GM23338 (cell line): ENCODE data around the gene CDKN3. TPM values are rescaled to one million over a fixed set of nuclear protein-coding genes. Genes with fewer than 3 reads are reported as not detected.

Source experiments
- ATAC-seq: fragments of 200-7000 bp; cut with Tn5 transposase; 3 replicates; pipeline ENCODE4 v1.9.1; 2020
- DNase-seq: peaks from one replicate; pipeline ENCODE4 v3.0.0-alpha.2; 2015; ENCODE audit warnings: low spot score
- H2AFZ ChIP-seq: fragments of 200-600 bp; sonication (generic); 2 replicates; pipeline ENCODE4 v1.8.0; 2016; ENCODE audit warnings: antibody characterized with exemption, mild to moderate bottlenecking, moderate library complexity
- H3F3A ChIP-seq: fragments of 200-600 bp; sonication (generic); replicated peaks from 2 replicates; pipeline ENCODE4 v1.8.0; 2017; ENCODE audit warnings: antibody characterized with exemption, mixed run types, low read depth
- H3K27ac ChIP-seq: fragments of 200-600 bp; sonication (generic); 2 replicates; pipeline ENCODE4 v1.6.1; 2016; ENCODE audit warnings: low read depth
- H3K27me3 ChIP-seq: fragments of 200-600 bp; sonication (generic); 2 replicates; pipeline ENCODE4 v1.8.0; 2016; ENCODE audit warnings: mild to moderate bottlenecking, mixed run types, moderate library complexity; ENCODE audit not compliant: insufficient read depth
- H3K36me3 ChIP-seq: fragments of 200-600 bp; sonication (generic); 2 replicates; pipeline ENCODE4 v1.8.0; 2016; ENCODE audit warnings: mild to moderate bottlenecking; ENCODE audit not compliant: insufficient read depth
- H3K4me1 ChIP-seq: fragments of 200-600 bp; sonication (generic); 2 replicates; pipeline ENCODE4 v1.8.0; 2016; ENCODE audit warnings: mild to moderate bottlenecking, moderate library complexity; ENCODE audit not compliant: insufficient read depth
- H3K4me2 ChIP-seq: fragments of 200-600 bp; sonication (generic); 2 replicates; pipeline ENCODE4 v1.7.1; 2017; ENCODE audit warnings: mixed run types
- H3K4me3 ChIP-seq: fragments of 200-600 bp; sonication (generic); 2 replicates; pipeline ENCODE4 v1.6.1; 2016; ENCODE audit warnings: mixed run types
- H3K79me2 ChIP-seq: fragments of 200-600 bp; sonication (generic); replicated peaks from 2 replicates; pipeline ENCODE4 v1.8.0; 2017; ENCODE audit warnings: mild to moderate bottlenecking; ENCODE audit not compliant: insufficient read depth
- H3K9me2 ChIP-seq: fragments of 200-600 bp; sonication (generic); 2 replicates; pipeline ENCODE4 v1.8.0; 2017; ENCODE audit not compliant: insufficient read depth
- H4K20me1 ChIP-seq: fragments of 200-600 bp; sonication (generic); replicated peaks from 2 replicates; pipeline ENCODE4 v1.8.0; 2017; ENCODE audit warnings: mild to moderate bottlenecking; ENCODE audit not compliant: insufficient read depth
- H3K27ac Mint-ChIP-seq: 2 replicates; pipeline ENCODE4 v1.8.0; 2020; ENCODE audit warnings: inconsistent platforms, mild to moderate bottlenecking, moderate library complexity, mixed read lengths
- H3K27me3 Mint-ChIP-seq: 3 replicates; pipeline ENCODE4 v1.8.0; 2022; ENCODE audit warnings: low read depth, mild to moderate bottlenecking, moderate library complexity, mixed read lengths, inconsistent platforms; ENCODE audit not compliant: insufficient read depth, poor library complexity
- H3K36me3 Mint-ChIP-seq: 3 replicates; pipeline ENCODE4 v1.8.0; 2021; ENCODE audit warnings: low read depth, mild to moderate bottlenecking, inconsistent platforms, moderate library complexity, mixed read lengths
- H3K4me1 Mint-ChIP-seq: 3 replicates; pipeline ENCODE4 v1.8.0; 2020; ENCODE audit warnings: mild to moderate bottlenecking, inconsistent platforms, mixed read lengths
- H3K4me3 Mint-ChIP-seq: 3 replicates; pipeline ENCODE4 v1.8.0; 2021; ENCODE audit warnings: moderate library complexity, mild to moderate bottlenecking, inconsistent platforms, mixed read lengths
- H3K9me3 Mint-ChIP-seq: 3 replicates; pipeline ENCODE4 v1.8.0; 2020; ENCODE audit warnings: moderate library complexity, mild to moderate bottlenecking, inconsistent platforms, mixed read lengths
- CREB1 ChIP-seq: fragments of 250-450 bp; sonication (Bioruptor Pico); IDR thresholded peaks from 2 replicates; pipeline ENCODE4 v1.5.0; 2020; ENCODE audit warnings: low read depth, mild to moderate bottlenecking, moderate library complexity
- STAT1 ChIP-seq: IDR thresholded peaks from one replicate; pipeline ENCODE4 v1.6.1; 2016; ENCODE audit warnings: antibody characterized with exemption; ENCODE audit not compliant: unreplicated experiment
- ZNF114 ChIP-seq: fragments of 250-450 bp; sonication (Bioruptor Pico); IDR thresholded peaks from 2 replicates; pipeline ENCODE4 v1.5.0; 2020; ENCODE audit warnings: mild to moderate bottlenecking, moderate library complexity
- ZNF331 ChIP-seq: fragments of 250-450 bp; sonication (Bioruptor Pico); IDR thresholded peaks from 2 replicates; pipeline ENCODE4 v1.5.0; 2020; ENCODE audit warnings: low read depth, mild to moderate bottlenecking, moderate library complexity
- polyA plus RNA-seq: library from polyadenylated mRNA; unstranded; fragments of >200 nt; fragmentation: Nextera tagmentation; extraction: Ambion mirVana; gene quantifications from 2 replicates; pipeline ENCODE4 v1.2.1, GENCODE V29; 2016
- total RNA-seq: library from RNA; depleted of rRNA; stranded (reverse); fragments of >200 nt; shearing (Covaris generic); gene quantifications from 2 replicates; pipeline ENCODE4 v1.2.3, GENCODE V29; 2014
- TF ChIP-seq, protein P1 (sequence below): IDR thresholded peaks from 2 replicates; pipeline ENCODE4 v1.6.1; 2016; ENCODE audit warnings: antibody characterized with exemption
- TF ChIP-seq, protein P2 (sequence below): IDR thresholded peaks from one replicate; pipeline ENCODE4 v1.6.1; 2018; ENCODE audit warnings: antibody characterized with exemption; ENCODE audit not compliant: unreplicated experiment
- TF ChIP-seq, protein P3 (sequence below), 2 experiments: fragments of 200-600 bp in 1 of 2; sonication (generic) in 1 of 2; conservative IDR thresholded peaks; 2 replicates each; pipeline versions ENCODE4 v1.5.1 to v1.6.1; 2016 to 2017; ENCODE audit warnings: antibody characterized with exemption in 2 of 2, low read depth in 2 of 2, mild to moderate bottlenecking in 2 of 2, moderate library complexity in 1 of 2

Gene CDKN3
- total and polyA plus RNA-seq, 2 experiments from 2014 or later: 36.3 to 97.4 TPM

DNA sequence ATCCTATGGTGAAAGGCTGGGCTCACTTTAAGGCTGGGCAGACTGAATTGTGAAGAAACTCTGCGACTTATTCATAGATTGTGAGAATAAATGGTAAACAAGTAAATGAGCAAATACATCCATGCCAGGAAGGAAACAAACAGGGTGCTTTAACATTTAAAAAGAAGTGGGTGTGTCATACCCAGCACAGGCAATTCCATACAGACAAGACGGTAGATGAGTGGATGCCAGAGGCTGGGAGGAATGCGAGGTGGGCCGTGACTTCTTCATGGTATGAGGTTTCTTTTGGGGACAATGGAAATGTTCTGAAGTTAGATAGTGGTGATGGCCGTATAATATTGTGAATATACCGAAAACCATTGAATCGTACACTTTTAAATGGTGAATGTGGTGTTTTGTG, 49.8 kb upstream of the CDKN3 start (continued):
- TF ChIP-seq, protein P1, sequence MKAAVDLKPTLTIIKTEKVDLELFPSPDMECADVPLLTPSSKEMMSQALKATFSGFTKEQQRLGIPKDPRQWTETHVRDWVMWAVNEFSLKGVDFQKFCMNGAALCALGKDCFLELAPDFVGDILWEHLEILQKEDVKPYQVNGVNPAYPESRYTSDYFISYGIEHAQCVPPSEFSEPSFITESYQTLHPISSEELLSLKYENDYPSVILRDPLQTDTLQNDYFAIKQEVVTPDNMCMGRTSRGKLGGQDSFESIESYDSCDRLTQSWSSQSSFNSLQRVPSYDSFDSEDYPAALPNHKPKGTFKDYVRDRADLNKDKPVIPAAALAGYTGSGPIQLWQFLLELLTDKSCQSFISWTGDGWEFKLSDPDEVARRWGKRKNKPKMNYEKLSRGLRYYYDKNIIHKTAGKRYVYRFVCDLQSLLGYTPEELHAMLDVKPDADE: no peak
- TF ChIP-seq CREB1 (CRISPR knock-in tag) (no peak), ZNF114 (CRISPR knock-in tag) (no peak), STAT1 (no peak)
- TF ChIP-seq, protein P2, sequence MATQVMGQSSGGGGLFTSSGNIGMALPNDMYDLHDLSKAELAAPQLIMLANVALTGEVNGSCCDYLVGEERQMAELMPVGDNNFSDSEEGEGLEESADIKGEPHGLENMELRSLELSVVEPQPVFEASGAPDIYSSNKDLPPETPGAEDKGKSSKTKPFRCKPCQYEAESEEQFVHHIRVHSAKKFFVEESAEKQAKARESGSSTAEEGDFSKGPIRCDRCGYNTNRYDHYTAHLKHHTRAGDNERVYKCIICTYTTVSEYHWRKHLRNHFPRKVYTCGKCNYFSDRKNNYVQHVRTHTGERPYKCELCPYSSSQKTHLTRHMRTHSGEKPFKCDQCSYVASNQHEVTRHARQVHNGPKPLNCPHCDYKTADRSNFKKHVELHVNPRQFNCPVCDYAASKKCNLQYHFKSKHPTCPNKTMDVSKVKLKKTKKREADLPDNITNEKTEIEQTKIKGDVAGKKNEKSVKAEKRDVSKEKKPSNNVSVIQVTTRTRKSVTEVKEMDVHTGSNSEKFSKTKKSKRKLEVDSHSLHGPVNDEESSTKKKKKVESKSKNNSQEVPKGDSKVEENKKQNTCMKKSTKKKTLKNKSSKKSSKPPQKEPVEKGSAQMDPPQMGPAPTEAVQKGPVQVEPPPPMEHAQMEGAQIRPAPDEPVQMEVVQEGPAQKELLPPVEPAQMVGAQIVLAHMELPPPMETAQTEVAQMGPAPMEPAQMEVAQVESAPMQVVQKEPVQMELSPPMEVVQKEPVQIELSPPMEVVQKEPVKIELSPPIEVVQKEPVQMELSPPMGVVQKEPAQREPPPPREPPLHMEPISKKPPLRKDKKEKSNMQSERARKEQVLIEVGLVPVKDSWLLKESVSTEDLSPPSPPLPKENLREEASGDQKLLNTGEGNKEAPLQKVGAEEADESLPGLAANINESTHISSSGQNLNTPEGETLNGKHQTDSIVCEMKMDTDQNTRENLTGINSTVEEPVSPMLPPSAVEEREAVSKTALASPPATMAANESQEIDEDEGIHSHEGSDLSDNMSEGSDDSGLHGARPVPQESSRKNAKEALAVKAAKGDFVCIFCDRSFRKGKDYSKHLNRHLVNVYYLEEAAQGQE: no peak
- TF ChIP-seq, protein P3, sequence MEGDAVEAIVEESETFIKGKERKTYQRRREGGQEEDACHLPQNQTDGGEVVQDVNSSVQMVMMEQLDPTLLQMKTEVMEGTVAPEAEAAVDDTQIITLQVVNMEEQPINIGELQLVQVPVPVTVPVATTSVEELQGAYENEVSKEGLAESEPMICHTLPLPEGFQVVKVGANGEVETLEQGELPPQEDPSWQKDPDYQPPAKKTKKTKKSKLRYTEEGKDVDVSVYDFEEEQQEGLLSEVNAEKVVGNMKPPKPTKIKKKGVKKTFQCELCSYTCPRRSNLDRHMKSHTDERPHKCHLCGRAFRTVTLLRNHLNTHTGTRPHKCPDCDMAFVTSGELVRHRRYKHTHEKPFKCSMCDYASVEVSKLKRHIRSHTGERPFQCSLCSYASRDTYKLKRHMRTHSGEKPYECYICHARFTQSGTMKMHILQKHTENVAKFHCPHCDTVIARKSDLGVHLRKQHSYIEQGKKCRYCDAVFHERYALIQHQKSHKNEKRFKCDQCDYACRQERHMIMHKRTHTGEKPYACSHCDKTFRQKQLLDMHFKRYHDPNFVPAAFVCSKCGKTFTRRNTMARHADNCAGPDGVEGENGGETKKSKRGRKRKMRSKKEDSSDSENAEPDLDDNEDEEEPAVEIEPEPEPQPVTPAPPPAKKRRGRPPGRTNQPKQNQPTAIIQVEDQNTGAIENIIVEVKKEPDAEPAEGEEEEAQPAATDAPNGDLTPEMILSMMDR (conservative IDR thresholded peaks at IDR 0.05; ENCODE audit: low read depth in 2 of 2): no peak

DNA sequence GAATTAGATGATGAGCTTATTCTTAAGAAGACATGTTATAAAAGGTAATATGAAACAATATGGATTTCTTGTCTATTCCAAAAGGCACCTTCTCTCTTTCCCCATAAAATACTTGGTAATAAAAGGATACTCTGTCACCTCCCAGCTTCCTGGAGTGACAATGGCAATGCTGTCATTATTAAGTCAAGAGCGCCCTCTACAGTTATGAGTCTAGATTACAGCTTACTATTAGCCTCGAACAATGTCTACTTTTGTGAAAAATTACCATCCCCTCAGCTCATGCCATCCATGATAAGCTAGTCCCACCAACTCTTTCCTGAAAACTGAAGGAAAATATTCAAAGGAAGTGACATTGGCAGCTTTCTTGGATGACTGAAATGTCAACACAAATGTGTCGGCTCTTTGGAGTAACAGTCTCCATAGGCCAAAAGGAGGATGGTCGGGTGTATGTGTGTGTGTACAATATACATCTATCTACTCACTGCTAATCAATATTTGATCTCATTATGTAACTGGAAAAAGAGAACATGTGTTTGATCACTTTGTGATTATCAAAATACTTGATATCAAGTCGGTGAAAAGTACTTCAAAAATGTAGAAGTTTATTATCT, 48.7 kb upstream of the CDKN3 start:
- Histone ChIP-seq H2AFZ (no peak overlapping the region), H3K27ac (no peak overlapping the region), H3K9me2 (no peaks in the 10 kb centered on the region), H4K20me1 (no peaks in the 10 kb centered on the region), H3K36me3 (no peaks in the 10 kb centered on the region), H3K27me3 (no peaks in the 10 kb centered on the region), H3K4me2 (no peak overlapping the region), H3K79me2 (no peaks in the 10 kb centered on the region), H3F3A (no peaks in the 10 kb centered on the region), H3K4me1 (peaks cover 21% of the 10 kb centered on the region), H3K4me3 (no peak overlapping the region)
- H3K27ac Mint-ChIP-seq: no peak overlapping the region; the same call in 1 of the 2 replicates
- ATAC-seq: peak; percentile 76
- peaks cover 6% of the 10 kb centered on the region for H3K9me3 Mint-ChIP-seq
- H3K4me3 Mint-ChIP-seq: no peak overlapping the region
- peaks cover 25% of the 10 kb centered on the region for H3K4me1 Mint-ChIP-seq
- DNase-seq: peak; percentile 88
- TF ChIP-seq ZNF331: no peak
- TF ChIP-seq, protein P3 (conservative IDR thresholded peaks at IDR 0.05; ENCODE audit: low read depth in 2 of 2): peak; percentile 85 to 92
- peaks cover 5% of the 10 kb centered on the region for H3K36me3 Mint-ChIP-seq
- peaks cover 2% of the 10 kb centered on the region for H3K27me3 Mint-ChIP-seq
